NB4 (cell line): ENCODE measurements around the gene TMEM120B.

Experiments used
- POLR2A ChIP-seq: IDR thresholded peaks from 2 replicates; pipeline ENCODE4 v1.6.1; 2011; ENCODE audit warnings: mild to moderate bottlenecking; ENCODE audit not compliant: insufficient read length; ENCODE audit errors: extremely low read depth
- TF ChIP-seq, protein P1 (sequence below): IDR thresholded peaks from one replicate; pipeline ENCODE4 v1.5.1; 2012; ENCODE audit warnings: low read depth, low read length

DNA sequence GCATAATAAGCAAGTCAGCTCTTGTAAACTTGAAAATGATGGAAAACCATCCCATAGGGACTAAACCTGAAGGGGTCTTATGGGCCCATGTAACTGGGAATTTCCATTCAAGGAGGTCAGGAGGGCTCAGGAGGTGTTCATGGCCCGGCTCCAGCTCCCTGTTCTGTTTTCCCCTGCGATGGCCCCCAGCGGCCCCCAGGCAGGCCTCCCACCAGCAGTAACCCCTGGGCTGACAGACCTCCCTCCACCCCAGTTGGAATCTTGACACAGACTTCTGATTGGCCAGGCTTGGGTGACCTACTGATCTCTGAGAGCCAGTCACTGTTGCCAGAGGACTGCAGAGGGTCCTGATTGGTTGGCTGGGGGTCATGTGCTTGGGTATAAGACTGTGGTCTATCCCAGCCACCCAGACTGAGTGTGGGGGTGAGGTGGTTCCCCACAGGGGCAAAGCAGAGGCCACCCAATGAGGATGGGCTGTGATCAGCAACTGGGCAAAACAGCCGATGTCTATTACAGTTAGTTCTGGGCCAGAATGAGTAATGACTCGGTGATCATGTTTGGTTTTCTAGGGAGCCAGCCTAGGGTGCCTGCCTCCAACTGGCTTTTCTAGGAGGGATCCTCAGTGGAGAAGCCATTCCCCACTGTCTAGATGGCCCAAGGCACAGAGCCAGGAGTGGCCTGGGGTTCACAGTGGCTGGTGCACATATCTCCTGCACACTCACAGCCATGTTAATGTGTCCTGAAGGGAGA is 53.9 kb downstream of the TMEM120B start:
- TF ChIP-seq POLR2A, result no peak
- TF ChIP-seq, protein P1, sequence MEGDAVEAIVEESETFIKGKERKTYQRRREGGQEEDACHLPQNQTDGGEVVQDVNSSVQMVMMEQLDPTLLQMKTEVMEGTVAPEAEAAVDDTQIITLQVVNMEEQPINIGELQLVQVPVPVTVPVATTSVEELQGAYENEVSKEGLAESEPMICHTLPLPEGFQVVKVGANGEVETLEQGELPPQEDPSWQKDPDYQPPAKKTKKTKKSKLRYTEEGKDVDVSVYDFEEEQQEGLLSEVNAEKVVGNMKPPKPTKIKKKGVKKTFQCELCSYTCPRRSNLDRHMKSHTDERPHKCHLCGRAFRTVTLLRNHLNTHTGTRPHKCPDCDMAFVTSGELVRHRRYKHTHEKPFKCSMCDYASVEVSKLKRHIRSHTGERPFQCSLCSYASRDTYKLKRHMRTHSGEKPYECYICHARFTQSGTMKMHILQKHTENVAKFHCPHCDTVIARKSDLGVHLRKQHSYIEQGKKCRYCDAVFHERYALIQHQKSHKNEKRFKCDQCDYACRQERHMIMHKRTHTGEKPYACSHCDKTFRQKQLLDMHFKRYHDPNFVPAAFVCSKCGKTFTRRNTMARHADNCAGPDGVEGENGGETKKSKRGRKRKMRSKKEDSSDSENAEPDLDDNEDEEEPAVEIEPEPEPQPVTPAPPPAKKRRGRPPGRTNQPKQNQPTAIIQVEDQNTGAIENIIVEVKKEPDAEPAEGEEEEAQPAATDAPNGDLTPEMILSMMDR, result no peak
